GM12865 (cell line): ENCODE results near the gene ABR.

ENCODE experiments used
- DNase-seq: peaks from one replicate; pipeline ENCODE4 v3.0.0; 2010; ENCODE audit warnings: low read depth
- H3K4me3 ChIP-seq: 2 replicates; pipeline ENCODE4 v1.5.1; 2011; ENCODE audit warnings: mild to moderate bottlenecking, low read depth, low read length, control low read depth
- TF ChIP-seq, protein P1 (sequence below): IDR thresholded peaks from 2 replicates; pipeline ENCODE4 v1.5.1; 2011; ENCODE audit warnings: low read length, control low read depth, low read depth, inconsistent platforms; ENCODE audit not compliant: insufficient read depth; ENCODE audit errors: missing control alignments

The ABR gene

DNA sequence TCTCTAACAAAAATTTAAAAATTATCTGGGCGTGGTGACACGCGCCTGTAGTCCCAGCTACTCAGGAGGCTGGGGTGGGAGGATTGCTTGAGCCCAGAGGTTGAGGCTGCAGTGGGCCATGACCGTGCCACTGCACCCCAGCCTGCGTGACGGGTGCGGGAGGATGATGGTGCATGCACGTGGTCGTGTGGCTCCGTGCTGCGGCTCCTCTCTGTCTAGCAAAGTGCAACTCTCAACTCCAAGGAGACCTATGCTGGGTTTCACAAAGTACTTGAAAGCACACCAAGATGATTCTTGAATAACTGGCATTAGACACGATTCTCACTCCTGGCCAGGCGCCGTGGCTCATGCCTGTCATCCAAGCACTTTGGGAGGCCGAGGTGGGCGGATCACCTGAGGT is 226.0 kb downstream of the ABR start:
- DNase-seq = no peak
- TF ChIP-seq, protein P1, sequence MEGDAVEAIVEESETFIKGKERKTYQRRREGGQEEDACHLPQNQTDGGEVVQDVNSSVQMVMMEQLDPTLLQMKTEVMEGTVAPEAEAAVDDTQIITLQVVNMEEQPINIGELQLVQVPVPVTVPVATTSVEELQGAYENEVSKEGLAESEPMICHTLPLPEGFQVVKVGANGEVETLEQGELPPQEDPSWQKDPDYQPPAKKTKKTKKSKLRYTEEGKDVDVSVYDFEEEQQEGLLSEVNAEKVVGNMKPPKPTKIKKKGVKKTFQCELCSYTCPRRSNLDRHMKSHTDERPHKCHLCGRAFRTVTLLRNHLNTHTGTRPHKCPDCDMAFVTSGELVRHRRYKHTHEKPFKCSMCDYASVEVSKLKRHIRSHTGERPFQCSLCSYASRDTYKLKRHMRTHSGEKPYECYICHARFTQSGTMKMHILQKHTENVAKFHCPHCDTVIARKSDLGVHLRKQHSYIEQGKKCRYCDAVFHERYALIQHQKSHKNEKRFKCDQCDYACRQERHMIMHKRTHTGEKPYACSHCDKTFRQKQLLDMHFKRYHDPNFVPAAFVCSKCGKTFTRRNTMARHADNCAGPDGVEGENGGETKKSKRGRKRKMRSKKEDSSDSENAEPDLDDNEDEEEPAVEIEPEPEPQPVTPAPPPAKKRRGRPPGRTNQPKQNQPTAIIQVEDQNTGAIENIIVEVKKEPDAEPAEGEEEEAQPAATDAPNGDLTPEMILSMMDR = no peak
- H3K4me3 ChIP-seq = no peak overlapping the region
